Keratinocyte (primary cell): ENCODE results near the gene USP9X. TPM values are rescaled to one million over a fixed set of nuclear protein-coding genes. Genes with fewer than 3 reads are reported as not detected.
"Not testable (repeated sequence)": the region's sequence is repeated elsewhere in the genome, so short reads cannot be mapped to it uniquely, and the experiment has no call there.

Experiments
- DNase-seq: peaks from one replicate; pipeline ENCODE4 v3.0.0-alpha.2; 2011; ENCODE audit warnings: low read depth, missing footprints, low spot score
- FAIRE-seq: peaks from 2 replicates; lab custom pipeline; 2011; peaks lifted over from hg19 to GRCh38; lab: Jason Lieb, UNC
- H2AFZ ChIP-seq: 2 replicates; pipeline ENCODE4 v1.6.0; 2012; ENCODE audit warnings: low read length, control low read depth, inconsistent platforms; ENCODE audit not compliant: control insufficient read depth
- H3K27ac ChIP-seq: 2 replicates; pipeline ENCODE4 v1.5.1; 2011; ENCODE audit warnings: low read length; ENCODE audit not compliant: control insufficient read depth, insufficient read depth
- H3K27me3 ChIP-seq: 3 replicates; pipeline ENCODE4 v1.6.0; 2011; ENCODE audit warnings: low read length; ENCODE audit not compliant: control insufficient read depth, insufficient read depth; ENCODE audit errors: extremely low read depth
- H3K36me3 ChIP-seq, 2 experiments: 2 replicates in 1 of 2; 3 replicates in 1 of 2; pipeline ENCODE4 v1.5.1; 2011; ENCODE audit warnings: low read length in 2 of 2, mild to moderate bottlenecking in 1 of 2; ENCODE audit not compliant: control insufficient read depth in 2 of 2, insufficient read depth in 2 of 2; ENCODE audit errors: extremely low read depth in 1 of 2
- H3K4me1 ChIP-seq: 3 replicates; pipeline ENCODE4 v1.5.1; 2011; ENCODE audit warnings: low read length; ENCODE audit not compliant: control insufficient read depth, insufficient read depth; ENCODE audit errors: extremely low read depth
- H3K4me2 ChIP-seq: 3 replicates; pipeline ENCODE4 v1.6.0; 2011; ENCODE audit warnings: low read depth, low read length; ENCODE audit not compliant: control insufficient read depth, insufficient read depth; ENCODE audit errors: extremely low read depth
- H3K4me3 ChIP-seq, 3 experiments: fragments of 200-600 bp in 1 of 3; sonication (generic) in 1 of 3; 2 replicates in 2 of 3; 3 replicates in 1 of 3; pipeline ENCODE4 v1.5.1; 2011 to 2016; ENCODE audit warnings: low read length in 3 of 3, mild to moderate bottlenecking in 3 of 3, control low read depth in 2 of 3, inconsistent platforms in 1 of 3, low read depth in 1 of 3, mixed read lengths in 1 of 3, mixed run types in 1 of 3, moderate library complexity in 1 of 3; ENCODE audit not compliant: control insufficient read depth in 2 of 3, insufficient read depth in 2 of 3; ENCODE audit errors: extremely low read depth in 1 of 3
- H3K79me2 ChIP-seq: 2 replicates; pipeline ENCODE4 v1.6.0; 2012; ENCODE audit warnings: low read length; ENCODE audit not compliant: control insufficient read depth, insufficient read depth
- H3K9ac ChIP-seq: 3 replicates; pipeline ENCODE4 v1.6.0; 2011; ENCODE audit warnings: low read length; ENCODE audit not compliant: control insufficient read depth, insufficient read depth; ENCODE audit errors: extremely low read depth
- H3K9me1 ChIP-seq: 3 replicates; pipeline ENCODE4 v1.6.0; 2011; ENCODE audit warnings: low read length; ENCODE audit not compliant: control insufficient read depth, insufficient read depth; ENCODE audit errors: extremely low read depth
- H3K9me3 ChIP-seq: 2 replicates; pipeline ENCODE4 v1.5.1; 2012; ENCODE audit warnings: low read depth, low read length; ENCODE audit not compliant: control insufficient read depth
- H4K20me1 ChIP-seq: 3 replicates; pipeline ENCODE4 v1.6.0; 2011; ENCODE audit warnings: low read length; ENCODE audit not compliant: control insufficient read depth, insufficient read depth; ENCODE audit errors: extremely low read depth
- CTCF ChIP-seq, 3 experiments: IDR thresholded peaks in 1 of 3; conservative IDR thresholded peaks in 1 of 3; optimal IDR thresholded peaks in 1 of 3; 2 replicates in 2 of 3; 3 replicates in 1 of 3; pipeline versions ENCODE3 to v1.5.1; 2011; ENCODE audit warnings: low read length in 3 of 3, mild to moderate bottlenecking in 3 of 3, moderate library complexity in 2 of 3, control low read depth in 1 of 3, inconsistent platforms in 1 of 3; ENCODE audit not compliant: insufficient read depth in 2 of 3; ENCODE audit errors: extremely low read depth in 1 of 3
- EZH2 ChIP-seq: IDR thresholded peaks from one replicate; pipeline ENCODE4 v1.6.1; 2012; ENCODE audit warnings: inconsistent platforms, mild to moderate bottlenecking, low read length, moderate library complexity
- dilution Hi-C: fragments of 300-500 bp; cut with MboI; formaldehyde crosslinking; loops from one replicate; pipeline ENCODE4 v1.7.0; 2020; ENCODE audit warnings: low sequenced_read_pairs; ENCODE audit not compliant: extremely low pct_ligation_motif_present
- polyA plus RNA-seq, 5 experiments: library from polyadenylated mRNA; depleted of rRNA in 3 of 5; stranded (reverse) in 3 of 5; stranded (forward) in 1 of 5; unstranded in 1 of 5; fragments of >200 nt; gene quantifications; 1 replicate in 1 of 5; 2 replicates in 3 of 5; 3 replicates in 1 of 5; pipeline versions ENCODE4 v1.2.1 to v1.2.3, GENCODE V29; 2011 to 2012; ENCODE audit warnings: missing spikeins in 2 of 5, low read depth in 1 of 5, low replicate concordance in 1 of 5

Gene USP9X
- polyA plus RNA-seq, 1 donor (not counting 4 experiments of a cell fraction or from before 2014, with no cell fraction given), result 44.8 TPM

GRCh38 chrX:41115104-41115425 is 29.8 kb downstream of the USP9X start:
- H3K27me3 ChIP-seq, H3K4me2 ChIP-seq, DNase-seq, H3K36me3 ChIP-seq, dilution Hi-C loops, H3K4me1 ChIP-seq, H3K9ac ChIP-seq, H2AFZ ChIP-seq, H3K27ac ChIP-seq, H3K4me3 ChIP-seq, H3K9me3 ChIP-seq, H3K9me1 ChIP-seq: not testable (repeated sequence)
- TF ChIP-seq CTCF (optimal IDR thresholded peaks at IDR 0.05 in 1 of 3, IDR thresholded peaks at IDR 0.05 in 1 of 3, conservative IDR thresholded peaks at IDR 0.05 in 1 of 3; ENCODE audit: extremely low read depth in 1 of 3, insufficient read depth in 2 of 3, low read length in 3 of 3), result peak in 2 of 3 experiments; percentile 56 to 69
- FAIRE-seq, result peak; percentile 34
- H4K20me1 ChIP-seq, result peaks cover 25% of the 10 kb centered on the region
- peaks cover 87% of the 10 kb centered on the region for H3K79me2 ChIP-seq

- no peaks in the 10 kb centered on the region for H3K9me1 ChIP-seq
- TF ChIP-seq EZH2 (no peak), CTCF (optimal IDR thresholded peaks at IDR 0.05 in 1 of 3, IDR thresholded peaks at IDR 0.05 in 1 of 3, conservative IDR thresholded peaks at IDR 0.05 in 1 of 3; ENCODE audit: extremely low read depth in 1 of 3, insufficient read depth in 2 of 3, low read length in 3 of 3) (no peak)
- peak overlapping the region; percentile 49 for H3K4me2 ChIP-seq
- H3K27me3 ChIP-seq, result no peaks in the 10 kb centered on the region
- H3K4me3 ChIP-seq, result peak overlapping the region in 2 of 3 experiments; percentile 42 to 48
- peaks cover 20% of the 10 kb centered on the region for H4K20me1 ChIP-seq
- H2AFZ ChIP-seq, result no peak overlapping the region
- H3K9ac ChIP-seq, result no peak overlapping the region
- H3K27ac ChIP-seq, result peak overlapping the region; percentile 20
- dilution Hi-C loops, result no loop called here
- FAIRE-seq, result peak; percentile 23
- no peak for DNase-seq
- H3K36me3 ChIP-seq, result no peaks in the 10 kb centered on the region
- peaks cover 89% of the 10 kb centered on the region for H3K79me2 ChIP-seq
- no peaks in the 10 kb centered on the region for H3K9me3 ChIP-seq
- H3K4me1 ChIP-seq, result peaks cover 2% of the 10 kb centered on the region
Measured at GRCh38 chrX:41116948-41117347, 31.7 kb downstream of the USP9X start.
